Embryonic facial prominence (tissue), 1 donor: ENCODE data around the gene CABP1.

Source experiments
- DNase-seq: peaks from one replicate; pipeline ENCODE4 v3.0.0-alpha.2; 2016; ENCODE audit errors: extremely low spot score

The CABP1 gene

GRCh38 chr12:120693848-120694247 is 53.4 kb downstream of the CABP1 start:
- no peak for DNase-seq

DNA sequence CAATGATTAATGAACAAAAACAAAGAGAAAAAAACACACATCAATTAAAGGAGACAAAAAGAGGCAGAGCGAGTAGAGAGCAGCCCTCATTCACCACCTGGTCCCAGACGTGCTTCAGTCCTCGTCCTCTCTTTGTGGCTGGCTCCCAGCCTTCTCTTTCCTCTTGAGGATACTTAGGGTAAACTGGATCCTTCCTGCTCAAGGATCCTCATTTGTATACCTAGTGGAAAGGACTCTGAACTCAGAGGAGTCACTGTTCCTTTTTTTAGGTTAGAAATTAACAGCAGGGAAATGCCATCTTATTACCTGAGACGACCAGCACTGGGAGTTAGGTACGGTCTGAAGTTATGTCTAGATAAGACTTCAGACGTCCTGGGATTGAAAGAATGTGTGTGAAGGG is 56.2 kb downstream of the CABP1 start:
- no peak for DNase-seq

DNA sequence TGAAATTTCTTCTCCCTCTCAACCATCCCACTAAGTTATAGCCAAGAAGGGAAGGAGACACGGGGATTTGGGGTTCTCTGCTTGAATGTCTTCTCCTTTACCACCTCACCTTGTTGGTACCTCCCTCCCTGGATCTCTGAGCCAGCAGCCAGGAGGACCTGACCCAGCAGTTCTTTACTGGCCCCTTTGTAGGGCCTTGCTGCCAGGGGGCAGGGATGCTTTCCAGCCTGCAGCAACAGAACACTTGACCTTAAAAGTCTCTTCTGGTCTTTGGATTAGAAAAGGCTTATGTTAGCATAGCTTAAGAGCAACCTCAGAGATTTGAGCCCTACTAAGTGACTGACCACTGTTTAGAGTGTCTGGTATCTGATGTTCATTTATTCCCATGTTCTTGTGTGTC is 56.9 kb downstream of the CABP1 start:
- DNase-seq: no peak

DNA sequence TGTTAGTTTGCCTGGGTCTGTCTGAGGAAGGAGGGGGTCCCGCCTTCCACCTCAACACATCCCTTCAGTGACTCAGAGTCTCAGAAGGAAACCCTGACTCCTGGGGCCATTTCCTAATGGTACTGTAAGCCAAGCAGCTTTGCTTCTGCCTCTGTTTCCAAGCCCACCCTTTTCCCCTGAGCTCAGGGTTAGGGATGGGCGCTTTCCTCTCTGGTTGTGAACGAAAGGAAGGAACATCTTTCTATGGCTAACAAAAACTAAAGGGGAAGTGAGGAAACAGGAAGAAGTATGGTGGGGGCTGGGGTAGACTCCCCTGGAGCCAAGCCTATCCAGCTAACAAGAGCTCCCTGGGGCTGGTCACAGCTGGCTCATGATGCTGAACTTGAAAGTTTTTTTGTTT is 58.2 kb downstream of the CABP1 start:
- DNase-seq: no peak

DNA sequence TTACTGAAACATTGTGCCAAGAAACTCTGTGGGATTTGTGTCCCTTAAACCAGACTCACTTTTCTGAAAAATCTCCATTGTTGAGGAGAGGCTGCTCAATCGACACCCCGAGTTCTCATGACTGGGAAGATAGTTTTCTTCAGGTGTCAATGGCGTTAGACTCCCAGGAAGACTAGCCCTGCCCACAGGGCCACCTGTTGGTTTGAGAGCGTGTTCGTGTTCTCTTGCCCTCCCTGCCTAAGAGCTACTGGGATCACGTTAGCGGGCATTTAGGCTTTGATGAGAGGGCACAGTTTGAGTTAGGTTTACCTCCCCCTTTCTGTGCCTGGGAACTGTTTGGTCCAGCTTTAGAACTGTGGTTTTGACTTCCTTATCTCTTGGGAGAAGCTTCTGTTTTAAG is 59.1 kb downstream of the CABP1 start:
- DNase-seq: no peak

DNA sequence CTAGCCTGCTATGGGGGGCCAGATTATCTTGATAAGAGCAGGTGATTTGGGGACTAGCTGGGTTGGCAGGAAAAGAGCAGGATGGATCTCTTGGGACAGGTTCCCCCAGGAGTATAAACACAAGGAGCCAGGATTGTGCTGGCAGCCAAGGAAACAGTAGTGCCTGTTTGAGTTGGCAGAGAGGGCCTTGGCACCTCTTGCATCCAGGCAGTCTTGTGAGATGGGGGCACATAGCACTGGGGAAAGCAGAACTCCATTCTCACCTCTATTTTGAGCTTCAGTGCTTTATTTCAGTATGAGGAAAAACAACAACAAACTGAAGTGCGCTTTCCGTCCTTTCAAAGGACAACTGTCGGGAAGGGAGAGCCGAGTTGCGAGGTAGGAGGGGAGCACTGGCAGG is 60.5 kb downstream of the CABP1 start:
- DNase-seq: no peak

- no peak for DNase-seq
Measured at GRCh38 chr12:120702637-120703036, 62.2 kb downstream of the CABP1 start.

DNA sequence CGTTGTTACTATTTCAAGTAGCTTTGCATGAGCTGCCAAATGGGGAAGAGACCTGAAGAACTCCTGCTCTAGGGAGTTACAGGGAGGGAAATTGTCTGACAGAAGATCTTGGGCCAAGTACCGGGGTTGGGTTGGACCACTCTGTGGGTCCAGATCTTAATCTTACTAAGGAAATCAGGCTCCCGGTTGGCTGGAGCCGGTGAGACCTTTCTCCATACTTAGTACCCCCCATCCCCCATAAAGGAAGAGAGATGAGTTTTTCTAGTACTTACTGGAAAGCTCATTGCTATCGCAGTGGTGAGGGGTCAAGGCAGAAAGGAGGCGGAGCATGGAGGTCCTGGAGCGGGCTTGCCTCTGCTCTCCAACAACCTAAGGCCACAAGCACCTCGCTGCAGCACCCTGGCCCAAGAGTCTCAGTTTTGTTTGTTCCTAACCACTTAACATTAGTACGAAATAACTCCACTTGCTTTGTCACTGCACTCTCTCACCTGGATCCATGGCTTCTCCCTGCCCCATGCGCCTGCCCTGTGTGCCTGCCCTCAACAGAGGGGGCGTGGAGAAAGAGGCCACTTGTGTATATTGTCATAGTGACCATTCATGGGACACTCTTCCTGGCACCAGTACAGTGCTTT is 63.0 kb downstream of the CABP1 start:
- DNase-seq: no peak

DNA sequence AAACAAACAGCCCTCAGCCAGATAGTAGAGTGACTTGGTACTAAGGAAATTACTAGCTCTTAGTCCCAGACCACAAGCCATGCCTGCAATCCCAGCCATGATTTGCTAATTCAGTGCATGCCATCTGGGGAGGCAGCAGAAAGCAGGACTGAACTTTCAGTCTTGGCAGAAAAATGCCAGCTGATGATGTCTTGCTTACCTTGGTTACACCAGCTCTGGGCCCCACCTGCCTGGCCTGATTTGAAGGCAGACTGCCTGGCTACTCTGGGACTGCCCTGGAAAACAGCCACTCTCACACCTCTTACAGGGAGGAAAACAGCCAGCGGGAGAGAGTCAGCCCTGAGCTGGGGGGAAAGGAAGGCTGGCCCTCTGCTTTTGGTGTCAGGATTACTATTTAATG is 65.2 kb downstream of the CABP1 start:
- DNase-seq: no peak

GRCh38 chr12:120706029-120706428 is 65.6 kb downstream of the CABP1 start:
- no peak for DNase-seq

DNA sequence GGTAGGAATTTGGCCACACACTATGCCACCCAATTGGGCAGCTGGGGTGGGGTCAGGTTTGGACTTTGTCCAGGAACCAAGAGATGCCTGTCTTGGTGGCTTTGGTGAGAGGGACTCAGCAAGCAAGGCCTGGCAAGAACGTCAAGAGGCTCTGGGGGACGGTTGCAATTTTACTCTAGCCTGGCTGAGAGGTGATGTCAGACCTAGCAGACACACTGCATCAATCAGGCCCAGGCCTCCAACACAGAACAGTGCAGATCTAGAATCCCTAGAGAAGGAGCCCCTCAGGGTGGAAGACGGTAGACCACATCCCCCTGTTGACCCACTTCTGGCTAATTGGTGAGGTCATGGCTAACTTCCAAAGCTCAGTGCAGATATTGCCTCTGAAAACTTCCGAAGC is 68.2 kb downstream of the CABP1 start:
- no peak for DNase-seq

- DNase-seq: no peak
Measured at GRCh38 chr12:120710031-120710804, 69.8 kb downstream of the CABP1 start, which contains the start of gene UNC119B. Gene UNC119B (plus strand): TSS chr12:120710458. CDS start chr12:120710475, 17 bp downstream.

GRCh38 chr12:120710805-120711296 is 70.4 kb downstream of the CABP1 start:
- no peak for DNase-seq

- DNase-seq: no peak
Measured at GRCh38 chr12:120711411-120711810, 71.0 kb downstream of the CABP1 start.

- no peak for DNase-seq
Measured at GRCh38 chr12:120712610-120713009, 72.2 kb downstream of the CABP1 start.

- DNase-seq: no peak
Measured at GRCh38 chr12:120713861-120714482, 73.5 kb downstream of the CABP1 start.
